Esophagus (tissue), 2 donors: ENCODE data around the gene PRDX6. TPM values are rescaled to one million over a fixed set of nuclear protein-coding genes. Genes with fewer than 3 reads are reported as not detected.
A peak's percentile ranks its signal among the peaks of the same experiment; 100 is the strongest.

Source experiments
- H3K27ac ChIP-seq, 2 donors: one replicate each; pipeline ENCODE4 v1.5.1; 2013; ENCODE audit warnings: low read depth in 2 of 2, mild to moderate bottlenecking in 2 of 2, inconsistent platforms in 1 of 2, low read length in 1 of 2, moderate library complexity in 1 of 2
- H3K27me3 ChIP-seq, 2 donors: one replicate each; pipeline ENCODE4 v1.6.1; 2013; ENCODE audit warnings: low read length in 2 of 2, control low read depth in 1 of 2, mild to moderate bottlenecking in 1 of 2; ENCODE audit not compliant: insufficient read depth in 2 of 2, control insufficient read depth in 1 of 2
- H3K36me3 ChIP-seq, 2 donors: one replicate each; pipeline ENCODE4 v1.6.1; 2013; ENCODE audit warnings: low read length in 1 of 2; ENCODE audit not compliant: control insufficient read depth in 2 of 2, insufficient read depth in 2 of 2
- H3K4me1 ChIP-seq, 2 donors: one replicate each; pipeline ENCODE4 v1.6.1; 2013; ENCODE audit warnings: low read length in 1 of 2; ENCODE audit not compliant: control insufficient read depth in 2 of 2, insufficient read depth in 2 of 2
- H3K4me3 ChIP-seq, 2 donors: one replicate each; pipeline ENCODE4 v1.5.1; 2013; ENCODE audit warnings: low read length in 2 of 2, mild to moderate bottlenecking in 2 of 2, low read depth in 1 of 2, moderate library complexity in 1 of 2
- H3K9me3 ChIP-seq, 2 donors: one replicate each; pipeline ENCODE4 v1.6.1; 2013; ENCODE audit warnings: mild to moderate bottlenecking in 2 of 2, low read depth in 1 of 2, low read length in 1 of 2, moderate library complexity in 1 of 2; ENCODE audit not compliant: control insufficient read depth in 2 of 2, insufficient read depth in 1 of 2
- WGBS, 2 donors: extraction: QIAGEN DNeasy Blood & Tissue Kit; methylation state at CpG; one replicate each; pipeline ENCODE4 v1.1.7; 2013; 5-methylcytosine and 5-hydroxymethylcytosine counted together
- polyA plus RNA-seq, 2 donors: library from polyadenylated mRNA; stranded (reverse); fragments of 200-250 nt; gene quantifications; one replicate each; pipeline ENCODE4 v1.2.3, GENCODE V29; 2013
- donor health status: healthy with polysubstance abuse.
- donor health status: Bipolar disorder and iron deficiency.

PRDX6 gene
- polyA plus RNA-seq, 2 donors: 198 to 221 TPM

DNA sequence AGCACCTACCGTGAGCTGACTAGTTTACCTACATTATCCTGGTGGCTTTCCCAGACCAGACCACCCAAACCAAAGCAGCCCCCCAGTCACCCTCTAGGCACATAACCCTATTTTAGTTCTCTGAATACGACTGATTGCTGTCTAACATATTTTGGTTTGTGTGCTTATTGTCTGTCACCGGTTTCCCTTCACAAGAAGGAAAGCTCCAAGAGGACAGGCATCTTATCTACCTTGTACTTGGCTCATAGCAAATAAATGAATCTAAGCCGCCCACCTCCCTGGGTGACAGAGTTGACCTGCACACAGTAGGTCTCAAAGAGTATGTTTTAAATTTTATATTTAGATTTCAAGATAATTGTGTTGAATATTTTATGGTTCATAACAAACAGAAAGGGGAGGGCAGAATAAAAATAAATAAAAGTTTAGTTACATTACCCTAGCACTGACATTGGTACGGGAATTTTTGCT lies 904 bp upstream of the PRDX6 start:
- H3K4me3 ChIP-seq: peak overlapping the region; percentile 72 to 81
- peak overlapping the region; percentile 95 to 99 for H3K27ac ChIP-seq
- WGBS, 2 donors: 28 to 29% methylated on average over 5 of the region's 5 CpGs
- H3K36me3 ChIP-seq: peaks cover 0 to 2% of the 10 kb centered on the region in 2 donors
- no peaks in the 10 kb centered on the region for H3K27me3 ChIP-seq
- no peaks in the 10 kb centered on the region for H3K9me3 ChIP-seq
- peaks cover 0 to 4% of the 10 kb centered on the region in 2 donors for H3K4me1 ChIP-seq

DNA sequence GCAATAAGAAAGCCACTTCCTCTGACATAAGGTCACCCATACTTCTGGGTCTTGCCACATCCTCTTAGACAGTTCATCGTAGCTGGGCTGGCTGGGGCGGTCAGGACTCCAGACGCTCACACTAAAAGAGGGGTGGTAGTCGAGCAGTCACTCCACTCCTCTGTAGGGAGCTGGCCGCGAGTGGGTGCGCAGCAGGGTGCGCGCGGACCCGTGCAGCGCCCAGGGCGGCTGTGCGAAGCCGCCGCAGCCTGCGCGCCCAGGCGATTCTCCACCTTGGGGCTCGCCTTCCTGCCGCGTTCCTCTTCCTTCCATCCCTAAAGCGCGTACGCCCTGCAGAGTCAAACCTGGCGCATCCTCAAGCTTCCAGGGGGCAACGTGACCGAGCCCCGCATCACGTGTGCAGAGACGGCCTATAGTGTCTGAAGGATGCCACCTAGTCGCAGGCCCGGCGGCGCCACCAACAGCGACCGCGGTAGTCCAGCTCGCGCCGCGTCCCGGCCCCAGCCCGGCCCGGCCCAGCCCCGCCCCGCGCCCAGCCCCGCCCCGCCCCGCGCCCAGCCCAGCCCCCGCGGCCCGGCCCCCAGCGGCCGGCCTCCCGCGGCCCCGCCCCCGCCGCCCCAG lies 360 bp upstream of the PRDX6 start:
- peaks cover 0 to 4% of the 10 kb centered on the region in 2 donors for H3K4me1 ChIP-seq
- peaks cover 2 to 7% of the 10 kb centered on the region in 2 donors for H3K36me3 ChIP-seq
- peak overlapping the region; percentile 81 to 90 for H3K4me3 ChIP-seq
- peak overlapping the region; percentile 95 to 99 for H3K27ac ChIP-seq
- no peaks in the 10 kb centered on the region for H3K9me3 ChIP-seq
- H3K27me3 ChIP-seq: no peaks in the 10 kb centered on the region
- 0 to 1% methylated on average over 43 to 62 of the region's 62 CpGs for WGBS, 2 donors

DNA sequence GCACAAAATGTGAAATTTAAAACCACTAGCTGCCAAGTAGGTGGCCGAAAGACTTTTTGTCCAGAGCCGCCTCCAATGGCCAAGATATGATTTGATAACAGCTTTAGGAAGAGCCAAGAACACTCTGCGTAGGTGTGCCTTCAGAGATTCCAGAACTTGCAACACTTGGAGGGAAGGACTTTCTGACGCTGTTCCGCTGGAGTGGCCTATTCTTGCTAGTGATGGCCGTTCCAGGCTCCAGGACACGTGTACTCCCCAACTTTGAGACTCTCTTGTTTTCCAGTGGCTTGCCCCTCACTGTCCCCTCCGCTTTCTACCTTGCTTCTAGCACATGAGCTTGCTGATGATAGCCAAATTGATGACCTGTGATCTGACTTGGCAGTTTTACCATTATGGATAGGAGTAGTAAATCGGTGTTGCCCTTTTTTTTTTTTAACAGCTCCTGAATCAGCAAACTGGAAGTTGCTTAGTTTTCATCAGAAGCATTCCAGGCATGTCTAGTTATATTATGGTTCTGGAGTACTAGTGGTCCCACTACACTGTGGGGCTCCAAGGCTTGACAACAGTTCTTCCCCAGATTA lies 1.0 kb downstream of the PRDX6 start:
- H3K27me3 ChIP-seq: no peaks in the 10 kb centered on the region
- H3K9me3 ChIP-seq: no peaks in the 10 kb centered on the region
- H3K36me3 ChIP-seq: peaks cover 8 to 11% of the 10 kb centered on the region in 2 donors
- H3K4me3 ChIP-seq: peak overlapping the region; percentile 81 to 90
- H3K27ac ChIP-seq: peak overlapping the region; percentile 94 to 95
- 8% methylated on average over 9 of the region's 9 CpGs for WGBS, 2 donors
- H3K4me1 ChIP-seq: peaks cover 0 to 4% of the 10 kb centered on the region in 2 donors

DNA sequence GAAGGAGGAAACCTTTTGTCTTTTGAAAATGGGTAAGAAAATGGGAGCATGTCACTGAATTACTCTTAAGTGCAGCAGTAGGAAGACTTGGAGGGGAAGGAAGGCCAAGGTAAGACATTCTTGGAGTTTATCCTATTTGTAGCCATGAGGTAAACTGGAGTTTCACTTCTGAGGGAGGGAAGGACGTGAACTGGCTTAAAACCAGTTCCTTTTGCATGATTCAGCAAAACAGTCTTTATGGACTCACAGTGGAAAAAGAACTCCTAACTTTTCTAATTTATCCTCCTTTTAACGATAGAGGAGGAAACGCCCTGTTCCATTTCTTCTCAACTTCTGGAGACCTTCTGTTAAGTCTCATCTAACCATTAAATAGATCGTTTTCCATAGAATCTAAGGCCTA lies 2.5 kb downstream of the PRDX6 start:
- Histone ChIP-seq H3K9me3 (no peaks in the 10 kb centered on the region), H3K4me1 (peaks cover 0 to 1% of the 10 kb centered on the region in 2 donors), H3K27ac (peak overlapping the region in 1 of 2 donors; percentile 42), H3K36me3 (peaks cover 8 to 12% of the 10 kb centered on the region in 2 donors), H3K27me3 (no peaks in the 10 kb centered on the region), H3K4me3 (peak overlapping the region in 1 of 2 donors; percentile 81)
- 59 to 67% methylated on average over 4 of the region's 4 CpGs for WGBS, 2 donors

DNA sequence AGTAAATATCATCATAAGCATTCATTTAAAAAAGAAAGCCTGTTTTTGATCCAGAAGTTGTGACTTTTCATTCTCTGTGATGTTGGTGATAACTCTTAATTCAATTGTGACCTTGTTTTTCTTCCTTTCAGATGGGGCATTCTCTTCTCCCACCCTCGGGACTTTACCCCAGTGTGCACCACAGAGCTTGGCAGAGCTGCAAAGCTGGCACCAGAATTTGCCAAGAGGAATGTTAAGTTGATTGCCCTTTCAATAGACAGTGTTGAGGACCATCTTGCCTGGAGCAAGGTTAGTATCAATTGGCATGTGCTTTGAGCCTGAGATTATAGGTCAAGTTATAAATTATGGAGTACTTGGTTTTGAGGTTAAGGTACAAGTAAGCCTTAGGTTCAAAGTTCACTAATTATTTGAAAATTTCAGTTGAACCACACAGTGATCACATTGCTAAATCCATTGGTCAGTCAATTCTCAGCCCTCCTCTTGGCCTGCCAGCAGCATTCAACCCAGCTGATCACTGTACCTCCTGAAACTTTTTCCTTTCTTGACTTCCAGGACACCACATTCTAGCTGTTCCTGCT lies 4.1 kb downstream of the PRDX6 start:
- Histone ChIP-seq H3K4me1 (no peaks in the 10 kb centered on the region), H3K27me3 (no peaks in the 10 kb centered on the region), H3K27ac (no peak overlapping the region), H3K4me3 (no peak overlapping the region), H3K9me3 (no peaks in the 10 kb centered on the region), H3K36me3 (peaks cover 13 to 19% of the 10 kb centered on the region in 2 donors)
- 82 to 87% methylated on average over 1 of the region's 1 CpG for WGBS, 2 donors

DNA sequence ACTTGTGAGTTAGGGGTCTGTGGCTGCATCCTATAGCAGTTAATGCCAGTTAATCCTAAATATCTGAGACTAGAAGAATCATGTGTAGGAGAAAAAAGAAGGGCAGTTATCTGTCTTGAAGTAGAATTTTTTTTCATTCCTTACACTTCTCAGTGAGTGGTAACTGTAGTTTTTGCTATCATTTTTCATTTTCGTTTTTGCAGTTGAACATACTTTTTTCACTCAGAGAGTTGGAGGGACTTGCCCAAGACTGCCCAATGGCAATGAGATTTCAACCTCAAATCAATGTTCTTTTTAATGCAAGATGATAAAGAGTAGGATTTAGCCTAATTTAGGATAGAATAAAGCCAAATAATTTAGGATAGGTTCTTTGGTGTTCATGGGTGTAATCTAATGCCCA lies 5.5 kb downstream of the PRDX6 start:
- no peak overlapping the region for H3K27ac ChIP-seq
- no peaks in the 10 kb centered on the region for H3K4me1 ChIP-seq
- no peaks in the 10 kb centered on the region for H3K27me3 ChIP-seq
- H3K9me3 ChIP-seq: no peaks in the 10 kb centered on the region
- H3K4me3 ChIP-seq: no peak overlapping the region
- H3K36me3 ChIP-seq: peaks cover 19 to 25% of the 10 kb centered on the region in 2 donors
- WGBS, 2 donors: 86 to 89% methylated on average over 1 of the region's 1 CpG

DNA sequence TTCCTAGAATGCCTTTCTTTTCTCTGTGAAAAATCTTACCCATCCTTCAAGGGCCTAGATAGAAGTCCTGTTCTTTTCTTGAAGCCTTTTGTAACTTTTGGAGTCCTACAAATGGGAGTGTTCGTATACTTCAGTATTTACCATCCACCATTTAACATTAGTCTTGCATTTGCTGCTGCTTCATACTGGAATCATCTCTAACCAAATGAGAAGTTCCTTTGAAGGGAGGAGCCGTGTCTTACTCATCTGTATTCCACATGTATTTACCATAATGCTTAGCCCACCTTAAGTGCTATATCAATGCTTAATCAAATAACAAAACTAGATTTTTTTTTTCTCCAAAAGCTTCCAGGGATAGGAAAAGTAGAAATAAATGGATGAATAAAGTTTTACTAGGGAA lies 7.1 kb downstream of the PRDX6 start:
- WGBS, 2 donors: 90 to 92% methylated on average over 2 of the region's 2 CpGs
- H3K27me3 ChIP-seq: no peaks in the 10 kb centered on the region
- H3K36me3 ChIP-seq: peaks cover 19 to 25% of the 10 kb centered on the region in 2 donors

DNA sequence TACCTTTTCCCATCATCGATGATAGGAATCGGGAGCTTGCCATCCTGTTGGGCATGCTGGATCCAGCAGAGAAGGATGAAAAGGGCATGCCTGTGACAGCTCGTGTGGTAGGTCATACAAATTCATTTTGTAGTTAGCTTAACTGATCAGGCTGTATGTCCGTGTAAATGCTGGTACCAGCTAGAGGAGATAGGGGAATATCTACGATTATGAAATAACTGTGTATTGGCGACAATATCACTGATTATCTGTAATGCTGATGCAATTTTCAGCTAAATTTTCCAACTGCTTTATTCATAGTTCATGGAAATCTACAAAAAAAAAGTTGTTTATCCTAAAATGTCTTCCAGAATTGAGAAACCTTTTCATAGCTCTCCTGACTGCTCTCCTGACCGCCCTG lies 8.3 kb downstream of the PRDX6 start:
- Histone ChIP-seq H3K4me1 (no peaks in the 10 kb centered on the region), H3K27ac (no peak overlapping the region), H3K36me3 (peaks cover 19 to 25% of the 10 kb centered on the region in 2 donors), H3K4me3 (no peak overlapping the region), H3K27me3 (no peaks in the 10 kb centered on the region), H3K9me3 (no peaks in the 10 kb centered on the region)
- whole genome bisulfite sequencing, 2 donors: 92 to 94% methylated on average over 7 of the region's 7 CpGs

More for the DNA sequence above, 7.1 kb downstream of the PRDX6 start:
- Histone ChIP-seq H3K4me3 (no peak overlapping the region), H3K4me1 (no peaks in the 10 kb centered on the region), H3K27ac (no peak overlapping the region), H3K9me3 (no peaks in the 10 kb centered on the region)

DNA sequence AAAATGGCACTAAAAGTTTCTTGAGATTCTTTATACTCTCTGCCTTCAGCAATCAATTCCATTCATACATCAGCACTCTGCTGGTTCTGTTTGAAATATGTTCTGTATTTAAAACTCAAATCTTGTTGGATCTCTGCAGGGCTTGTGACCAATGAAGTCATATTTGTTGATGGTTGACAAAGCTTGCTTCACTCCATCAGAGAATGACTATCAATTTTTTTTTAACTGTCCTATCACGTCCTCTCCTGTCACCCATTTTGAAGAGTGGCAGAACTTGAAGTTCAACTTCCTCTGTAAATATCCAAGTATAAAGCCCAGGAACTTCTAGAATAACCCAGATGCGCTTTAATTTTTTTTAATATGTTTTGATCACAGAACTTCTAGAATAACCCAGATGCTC lies 10.9 kb downstream of the PRDX6 start:
- Histone ChIP-seq H3K9me3 (no peaks in the 10 kb centered on the region), H3K27me3 (no peaks in the 10 kb centered on the region), H3K36me3 (peaks cover 11 to 15% of the 10 kb centered on the region in 2 donors), H3K27ac (no peak overlapping the region), H3K4me1 (no peaks in the 10 kb centered on the region), H3K4me3 (no peak overlapping the region)
- 79 to 83% methylated on average over 2 of the region's 2 CpGs for WGBS, 2 donors
